Peyer's patch (tissue), 4 donors: Measurements from ENCODE around the gene FAAH2. TPM values are rescaled to one million over a fixed set of nuclear protein-coding genes. Genes with fewer than 3 reads are reported as not detected.
"Not testable (repeated sequence)": the region's sequence is repeated elsewhere in the genome, so short reads cannot be mapped to it uniquely, and the experiment has no call there.

Experiments used
- DNase-seq, 3 donors: peaks; one replicate each; pipeline ENCODE4 v3.0.0-alpha.2; 2017 to 2019
- H3K27ac ChIP-seq, 4 donors: fragments of 200-600 bp; sonication (generic); one replicate each; pipeline ENCODE4 v1.5.1; 2016 to 2019
- H3K27me3 ChIP-seq, 2 donors: fragments of 200-600 bp; sonication (generic); one replicate each; pipeline ENCODE4 v1.5.1; 2019
- H3K36me3 ChIP-seq, 3 donors: fragments of 200-600 bp; sonication (generic); one replicate each; pipeline ENCODE4 v1.5.1; 2016 to 2019
- H3K4me1 ChIP-seq, 4 donors: fragments of 200-600 bp; sonication (generic); one replicate each; pipeline ENCODE4 v1.5.1; 2016 to 2019
- H3K4me3 ChIP-seq, 4 donors: fragments of 200-600 bp; sonication (generic); 1 replicate in 3 of 4; 2 replicates in 1 of 4; pipeline ENCODE4 v1.5.1; 2016 to 2019; ENCODE audit warnings: mild to moderate bottlenecking in 1 of 4
- H3K9me3 ChIP-seq, 4 donors: fragments of 200-600 bp; sonication (generic); one replicate each; pipeline ENCODE4 v1.5.1; 2016 to 2019; ENCODE audit warnings: mild to moderate bottlenecking in 1 of 4
- POLR2A ChIP-seq, 2 donors: fragments of 450-650 bp; IDR thresholded peaks; one replicate each; pipeline ENCODE4 v1.5.1; 2017; ENCODE audit warnings: antibody characterized with exemption in 2 of 2, mild to moderate bottlenecking in 2 of 2, moderate library complexity in 2 of 2
- total RNA-seq, 4 donors: library from RNA; depleted of rRNA; stranded (reverse); fragments of >200 nt; gene quantifications; one replicate each; pipeline ENCODE4 v1.1.0, GENCODE V29; 2016
- TF ChIP-seq, protein P1 (sequence below), 6 experiments: fragments of 450-650 bp in 4 of 6; fragments of 200-600 bp in 2 of 6; sonication (generic) in 1 of 6; IDR thresholded peaks; one replicate each; pipeline ENCODE4 v1.5.1; 2017 to 2019; ENCODE audit warnings: antibody characterized with exemption in 6 of 6, mild to moderate bottlenecking in 3 of 6, moderate library complexity in 1 of 6

The FAAH2 gene
- total RNA-seq, 4 donors from 2014 or later: 7.2 to 21.5 (median 16.4) TPM

DNA sequence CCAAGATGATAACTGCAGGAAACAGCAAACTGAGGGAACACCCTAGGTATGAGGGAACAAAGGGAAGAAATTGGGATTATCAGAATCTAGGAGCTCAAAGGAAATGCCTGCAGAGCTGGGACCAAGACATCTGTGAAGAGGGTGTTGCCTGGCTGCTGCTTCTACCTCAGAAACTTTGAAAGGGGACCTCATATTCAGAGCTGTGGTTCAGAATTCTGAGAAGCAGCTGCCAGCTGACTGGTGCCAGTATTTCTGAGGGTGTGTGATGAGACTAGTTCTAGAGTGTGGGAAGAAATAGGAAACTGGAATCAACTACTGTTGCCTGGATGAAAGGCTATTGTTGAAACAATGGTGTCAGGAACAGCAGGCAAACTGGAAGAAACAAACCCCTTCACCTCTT, 8.5 kb downstream of the FAAH2 start:
- TF ChIP-seq POLR2A (IDR thresholded peaks at IDR 0.05): no peak
- TF ChIP-seq, protein P1, sequence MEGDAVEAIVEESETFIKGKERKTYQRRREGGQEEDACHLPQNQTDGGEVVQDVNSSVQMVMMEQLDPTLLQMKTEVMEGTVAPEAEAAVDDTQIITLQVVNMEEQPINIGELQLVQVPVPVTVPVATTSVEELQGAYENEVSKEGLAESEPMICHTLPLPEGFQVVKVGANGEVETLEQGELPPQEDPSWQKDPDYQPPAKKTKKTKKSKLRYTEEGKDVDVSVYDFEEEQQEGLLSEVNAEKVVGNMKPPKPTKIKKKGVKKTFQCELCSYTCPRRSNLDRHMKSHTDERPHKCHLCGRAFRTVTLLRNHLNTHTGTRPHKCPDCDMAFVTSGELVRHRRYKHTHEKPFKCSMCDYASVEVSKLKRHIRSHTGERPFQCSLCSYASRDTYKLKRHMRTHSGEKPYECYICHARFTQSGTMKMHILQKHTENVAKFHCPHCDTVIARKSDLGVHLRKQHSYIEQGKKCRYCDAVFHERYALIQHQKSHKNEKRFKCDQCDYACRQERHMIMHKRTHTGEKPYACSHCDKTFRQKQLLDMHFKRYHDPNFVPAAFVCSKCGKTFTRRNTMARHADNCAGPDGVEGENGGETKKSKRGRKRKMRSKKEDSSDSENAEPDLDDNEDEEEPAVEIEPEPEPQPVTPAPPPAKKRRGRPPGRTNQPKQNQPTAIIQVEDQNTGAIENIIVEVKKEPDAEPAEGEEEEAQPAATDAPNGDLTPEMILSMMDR (IDR thresholded peaks at IDR 0.05): no peak
- DNase-seq: no peak
- Histone ChIP-seq H3K4me3 (no peak overlapping the region), H3K36me3 (no peaks in the 10 kb centered on the region), H3K27me3 (no peaks in the 10 kb centered on the region), H3K4me1 (no peaks in the 10 kb centered on the region), H3K9me3 (no peaks in the 10 kb centered on the region), H3K27ac (no peak overlapping the region)

DNA sequence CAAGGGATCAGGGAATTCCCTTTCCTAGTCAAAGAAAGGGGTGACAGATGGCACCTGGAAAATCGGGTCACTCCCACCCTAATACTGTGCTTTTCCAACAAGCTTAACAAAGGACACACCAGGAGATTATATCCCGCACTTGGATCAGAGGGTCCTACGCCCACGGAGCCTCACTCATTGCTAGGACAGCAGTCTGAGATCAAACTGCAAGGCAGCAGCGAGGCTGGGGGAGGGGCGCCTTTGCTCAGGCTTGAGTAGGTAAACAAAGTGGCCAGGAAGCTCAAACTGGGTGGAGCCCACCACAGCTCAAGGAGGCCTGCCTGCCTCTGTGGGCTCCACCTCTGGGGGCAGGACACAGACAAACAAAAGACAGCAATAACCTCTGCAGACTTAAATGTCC, 9.2 kb downstream of the FAAH2 start:
- DNase-seq, H3K4me3 ChIP-seq, H3K27ac ChIP-seq, H3K9me3 ChIP-seq, H3K27me3 ChIP-seq, H3K36me3 ChIP-seq, H3K4me1 ChIP-seq: not testable (repeated sequence)

DNA sequence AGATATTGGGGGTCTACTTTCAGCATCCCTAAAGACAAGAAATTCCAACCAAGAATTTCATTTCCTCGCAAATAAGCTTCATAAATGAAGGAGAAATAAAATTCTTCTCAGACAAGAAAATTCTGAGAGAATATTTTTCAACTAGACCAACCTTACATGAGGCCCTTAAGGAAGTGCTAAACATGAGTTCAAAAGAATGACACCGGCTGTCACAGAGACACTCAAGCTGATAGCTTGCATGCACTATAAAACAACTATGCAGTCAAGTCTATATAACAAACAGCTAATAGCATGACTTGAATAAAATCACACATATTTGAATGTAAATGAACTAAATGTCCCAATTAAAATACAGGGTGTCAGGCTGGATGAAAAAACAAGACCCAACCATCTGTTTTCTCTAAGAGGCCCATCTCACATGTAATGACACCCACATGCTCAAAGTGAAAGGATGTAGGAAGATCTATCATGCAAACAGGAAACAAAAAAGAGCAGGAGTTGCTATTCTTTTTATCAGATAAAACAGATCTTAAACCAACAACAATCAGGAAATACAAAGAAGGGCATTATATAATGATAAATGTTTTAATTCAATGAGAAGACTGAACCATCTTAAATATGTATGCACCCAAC, 27.2 kb downstream of the FAAH2 start:
- no peak for DNase-seq
- TF ChIP-seq, protein P1 (IDR thresholded peaks at IDR 0.05): no peak
- TF ChIP-seq POLR2A (IDR thresholded peaks at IDR 0.05): no peak
- no peaks in the 10 kb centered on the region for H3K27me3 ChIP-seq
- H3K36me3 ChIP-seq: no peaks in the 10 kb centered on the region
- no peak overlapping the region for H3K27ac ChIP-seq
- no peaks in the 10 kb centered on the region for H3K9me3 ChIP-seq
- H3K4me3 ChIP-seq: no peak overlapping the region
- no peaks in the 10 kb centered on the region for H3K4me1 ChIP-seq

DNA sequence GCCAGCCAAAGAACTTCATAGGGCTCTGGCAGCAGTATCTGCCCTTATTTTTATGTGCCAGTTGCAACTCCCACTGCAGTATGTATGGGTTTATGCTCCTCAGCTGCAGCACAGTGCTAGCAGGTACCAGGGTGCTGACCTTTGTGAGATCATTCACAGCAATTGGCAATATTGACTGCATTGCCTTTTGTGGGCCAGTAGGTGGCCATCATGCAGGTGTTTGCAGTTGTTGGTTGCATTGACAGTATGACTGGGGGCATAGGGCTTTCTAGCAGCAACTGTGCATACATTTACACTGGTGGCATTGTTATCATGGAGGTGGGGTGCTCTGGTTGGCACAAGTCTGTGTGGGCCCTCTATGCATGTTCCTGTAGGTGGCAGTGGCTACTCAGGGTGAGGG, 42.5 kb downstream of the FAAH2 start:
- Histone ChIP-seq H3K9me3 (no peaks in the 10 kb centered on the region), H3K27ac (no peak overlapping the region), H3K4me1 (no peaks in the 10 kb centered on the region), H3K4me3 (no peak overlapping the region), H3K36me3 (no peaks in the 10 kb centered on the region), H3K27me3 (no peaks in the 10 kb centered on the region)
- no peak for TF ChIP-seq POLR2A (IDR thresholded peaks at IDR 0.05)
- TF ChIP-seq, protein P1 (IDR thresholded peaks at IDR 0.05): no peak
- no peak for DNase-seq

DNA sequence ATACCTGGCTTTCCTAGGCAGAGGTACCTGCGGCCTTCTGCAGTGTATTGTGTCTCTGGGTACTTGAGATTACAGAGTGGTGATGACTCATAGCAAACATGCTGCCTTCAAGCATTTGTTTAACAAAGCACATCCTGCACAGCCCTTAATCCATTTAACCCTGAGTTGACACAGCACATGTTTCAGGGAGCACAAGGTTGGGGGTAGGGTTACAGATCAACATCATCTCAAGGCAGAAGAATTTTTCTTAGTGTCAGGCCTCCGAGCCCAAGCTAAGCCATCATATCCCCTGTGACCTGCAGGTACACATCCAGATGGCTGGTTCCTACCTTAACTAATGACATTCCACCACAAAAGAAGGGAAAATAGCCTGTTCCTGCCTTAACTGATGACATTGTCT, 49.3 kb downstream of the FAAH2 start:
- DNase-seq, H3K4me1 ChIP-seq, H3K9me3 ChIP-seq, H3K27ac ChIP-seq, H3K4me3 ChIP-seq, H3K27me3 ChIP-seq, H3K36me3 ChIP-seq: not testable (repeated sequence)

DNA sequence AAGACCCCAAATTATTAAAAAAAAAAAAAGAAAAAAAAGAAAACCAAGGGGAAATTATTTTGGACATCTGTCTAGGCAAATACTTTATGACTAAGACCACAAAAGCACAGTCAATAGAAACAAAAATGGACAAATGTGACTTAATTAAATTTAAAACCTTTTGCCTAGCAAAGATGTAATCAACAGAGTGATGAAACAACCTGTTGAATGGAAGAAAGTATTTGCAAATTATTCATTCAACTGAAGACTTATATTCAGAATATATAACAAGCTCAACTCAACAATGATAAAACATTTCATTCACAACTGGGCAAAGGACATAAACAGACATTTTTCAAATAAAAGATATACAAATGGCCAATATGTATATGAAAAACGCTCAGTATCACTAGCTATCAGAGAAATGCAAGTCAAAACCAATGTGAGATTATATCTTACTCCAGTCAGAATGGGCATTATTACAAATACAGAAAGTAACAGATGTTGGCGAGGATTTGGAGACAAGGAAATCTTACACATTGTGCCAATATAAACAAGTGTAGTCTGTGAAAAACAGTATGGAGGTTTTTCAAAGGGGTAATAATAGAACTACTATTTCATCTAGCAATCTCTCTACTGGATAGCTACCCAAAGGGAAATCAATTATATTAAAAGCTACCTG, 67.1 kb downstream of the FAAH2 start:
- Histone ChIP-seq H3K4me1 (no peaks in the 10 kb centered on the region), H3K4me3 (no peak overlapping the region), H3K9me3 (no peaks in the 10 kb centered on the region), H3K36me3 (no peaks in the 10 kb centered on the region), H3K27ac (no peak overlapping the region), H3K27me3 (no peaks in the 10 kb centered on the region)
- DNase-seq: no peak
- TF ChIP-seq, protein P1 (IDR thresholded peaks at IDR 0.05): no peak
- TF ChIP-seq POLR2A (IDR thresholded peaks at IDR 0.05): no peak

DNA sequence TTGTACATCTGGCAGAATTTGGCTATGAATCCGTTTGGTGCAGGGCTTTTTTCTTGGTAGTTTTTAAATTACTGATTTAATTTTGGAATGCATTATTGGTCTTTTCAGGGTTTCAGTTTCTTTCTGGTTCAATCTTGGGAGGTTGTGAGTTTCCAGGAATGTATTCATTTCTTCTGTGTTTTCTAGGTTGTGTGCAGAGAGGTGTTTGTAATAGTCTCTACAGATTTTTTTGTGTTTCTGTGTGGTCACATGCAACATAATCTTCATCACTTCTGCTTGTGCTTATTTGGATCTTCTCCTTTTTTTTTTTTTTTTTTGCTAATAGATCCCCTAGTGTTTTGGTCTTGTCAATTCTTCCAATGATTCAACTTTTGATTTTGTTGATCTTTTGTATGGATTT, 77.6 kb downstream of the FAAH2 start:
- Histone ChIP-seq H3K36me3 (no peaks in the 10 kb centered on the region), H3K27ac (no peak overlapping the region), H3K27me3 (no peaks in the 10 kb centered on the region), H3K4me3 (no peak overlapping the region), H3K4me1 (no peaks in the 10 kb centered on the region), H3K9me3 (no peaks in the 10 kb centered on the region)
- TF ChIP-seq, protein P1 (IDR thresholded peaks at IDR 0.05): no peak
- no peak for TF ChIP-seq POLR2A (IDR thresholded peaks at IDR 0.05)
- DNase-seq: no peak
